Aorta (tissue), 5 donors: ENCODE measurements around the gene PDCD4. TPM values are rescaled to one million over a fixed set of nuclear protein-coding genes. Genes with fewer than 3 reads are reported as not detected.

Source experiments
- ATAC-seq: fragments of 200-7000 bp; cut with Tn5 transposase; one replicate; pipeline ENCODE4 v1.9.1; 2022; ENCODE audit warnings: moderate library complexity; ENCODE audit not compliant: low FRiP score
- DNase-seq, 2 donors: peaks; one replicate each; pipeline ENCODE4 v3.0.0-alpha.2; 2020
- H3K27ac ChIP-seq, 2 donors: one replicate each; pipeline ENCODE4 v1.5.1; 2013; ENCODE audit warnings: low read length in 2 of 2, mild to moderate bottlenecking in 2 of 2, moderate library complexity in 2 of 2, control low read depth in 1 of 2, inconsistent platforms in 1 of 2, low read depth in 1 of 2
- H3K27me3 ChIP-seq, 2 donors: one replicate each; pipeline ENCODE4 v1.6.1; 2013; ENCODE audit warnings: control low read depth in 1 of 2, low read length in 1 of 2, mild to moderate bottlenecking in 1 of 2, moderate library complexity in 1 of 2; ENCODE audit not compliant: insufficient read depth in 2 of 2, control insufficient read depth in 1 of 2
- H3K36me3 ChIP-seq, 2 donors: one replicate each; pipeline ENCODE4 v1.6.1; 2013; ENCODE audit warnings: control low read depth in 1 of 2, low read length in 1 of 2, mild to moderate bottlenecking in 1 of 2; ENCODE audit not compliant: insufficient read depth in 2 of 2, control insufficient read depth in 1 of 2
- H3K4me1 ChIP-seq, 2 donors: one replicate each; pipeline ENCODE4 v1.6.1; 2013; ENCODE audit warnings: low read length in 2 of 2, control low read depth in 1 of 2, mild to moderate bottlenecking in 1 of 2, moderate library complexity in 1 of 2; ENCODE audit not compliant: insufficient read depth in 2 of 2, control insufficient read depth in 1 of 2
- H3K4me3 ChIP-seq, 2 donors: one replicate each; pipeline ENCODE4 v1.5.1; 2013; ENCODE audit warnings: low read length in 2 of 2, control low read depth in 1 of 2, mild to moderate bottlenecking in 1 of 2
- H3K9me3 ChIP-seq: one replicate; pipeline ENCODE4 v1.6.1; 2013; ENCODE audit warnings: mild to moderate bottlenecking, low read length; ENCODE audit not compliant: control insufficient read depth
- WGBS, 2 donors: extraction: QIAGEN DNeasy Blood & Tissue Kit; methylation state at CpG; one replicate each; pipeline ENCODE4 v1.1.7; 2013; 5-methylcytosine and 5-hydroxymethylcytosine counted together
- intact Hi-C, 2 donors: fragments of 100-400 bp; cut with DNase I; formaldehyde crosslinking; loops; one replicate each; pipeline versions ENCODE4 v1.14.2 to v1.15.0; 2022
- polyA plus RNA-seq, 2 donors: library from polyadenylated mRNA; stranded (reverse); fragments of 200-250 nt; gene quantifications; one replicate each; pipeline ENCODE4 v1.2.3, GENCODE V29; 2013
- total RNA-seq, 2 donors: library from RNA; stranded (reverse); fragmentation: NEBNext Ultra II Directional; extraction: Animal tissue kit (Norgen Biotek cat#: 25700); gene quantifications; one replicate each; pipeline ENCODE4 v1.2.1, GENCODE V29; 2021
- donor health status: healthy with polysubstance abuse.
- donor health status: Bipolar disorder and iron deficiency.
- donor health status: DM: no; HTN: no; CAD: no.
- donor health status: DM: no; HTN: no; CAD: no.
- donor health status: DM: yes; HTN: yes; CAD: no.

PDCD4 gene
- total and polyA plus RNA-seq, 4 donors = 46.6 to 124 (median 78.6) TPM

DNA sequence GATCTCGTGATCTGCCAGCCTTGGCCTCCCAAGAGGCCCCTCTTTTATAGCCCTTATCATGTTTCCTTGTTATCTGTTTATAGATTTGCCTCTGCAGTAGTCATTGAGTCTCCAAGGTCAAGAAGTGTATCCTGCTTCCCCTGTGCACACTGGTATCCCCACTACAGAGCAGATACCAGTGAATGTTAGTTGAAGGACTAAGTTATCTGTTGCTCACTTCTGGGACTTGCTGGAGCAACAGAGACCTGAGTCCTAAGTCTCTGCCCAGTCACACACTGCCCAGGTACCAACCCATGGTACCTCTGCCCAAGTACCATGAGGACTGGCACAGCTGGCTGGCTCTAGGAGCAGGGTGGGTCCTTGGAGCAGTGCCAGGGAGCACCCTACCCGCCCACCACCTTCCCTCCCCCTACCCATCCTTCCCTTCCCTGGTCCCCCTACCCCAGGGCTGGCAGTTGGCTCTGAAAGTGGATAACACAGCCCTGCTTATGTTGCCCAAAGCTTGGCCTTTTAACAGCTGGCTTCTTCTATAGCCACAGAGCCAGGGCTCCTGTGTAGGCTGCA is 26.5 kb upstream of the PDCD4 start:
- ATAC-seq (no peak), DNase-seq (no peak)
- Histone ChIP-seq H3K9me3 (no peaks in the 10 kb centered on the region), H3K36me3 (peaks cover 0 to 2% of the 10 kb centered on the region in 2 donors), H3K27ac (no peak overlapping the region), H3K27me3 (no peaks in the 10 kb centered on the region), H3K4me3 (no peak overlapping the region), H3K4me1 (no peaks in the 10 kb centered on the region)
- 86 to 95% methylated on average over 1 to 2 of the region's 2 CpGs for WGBS, 2 donors
- intact Hi-C loops = no loop called here

DNA sequence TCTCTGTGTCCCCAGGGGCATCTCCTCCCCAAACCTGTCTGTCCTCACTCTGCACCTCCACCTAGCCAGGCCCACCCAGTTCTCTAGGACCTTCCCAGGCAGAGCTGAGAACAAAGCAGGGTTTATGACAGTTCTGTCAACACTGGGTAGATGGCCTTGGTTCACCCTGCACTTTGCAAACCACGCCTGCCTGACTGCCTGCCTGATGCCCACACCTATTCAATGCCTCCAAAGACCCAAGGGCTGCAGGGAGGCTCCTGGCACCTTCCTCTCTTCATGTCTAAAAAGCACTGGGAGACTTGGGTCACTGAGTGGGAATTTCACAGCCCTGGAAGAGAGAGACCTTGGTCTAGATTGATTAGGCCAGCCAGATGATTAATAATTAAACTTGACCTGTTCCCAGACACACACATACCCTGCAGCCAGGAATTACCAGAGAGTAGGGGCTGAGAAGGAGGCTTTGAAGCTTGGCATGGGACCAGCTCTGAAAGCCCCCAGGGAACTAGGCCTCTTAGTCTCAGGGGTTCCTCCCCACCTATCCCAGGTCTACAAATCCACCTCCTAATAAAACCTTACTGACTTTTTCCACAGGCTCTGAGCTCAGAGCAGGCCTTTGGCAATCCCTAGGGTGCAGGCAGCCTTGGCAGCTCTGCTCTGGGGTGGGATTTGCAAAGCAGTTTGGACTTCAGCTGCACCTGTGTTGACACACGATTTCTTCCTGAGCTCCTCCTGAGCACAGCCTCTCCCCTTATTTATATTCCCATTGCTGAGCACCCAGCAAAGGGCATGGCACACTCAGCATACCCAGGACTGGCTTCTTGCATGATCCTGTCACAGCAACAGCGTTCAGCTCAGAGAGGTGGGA is 25.7 kb upstream of the PDCD4 start:
- ATAC-seq (no peak), DNase-seq (no peak)
- no peaks in the 10 kb centered on the region for H3K4me1 ChIP-seq
- no peak overlapping the region for H3K27ac ChIP-seq
- intact Hi-C loops = no loop called here
- no peaks in the 10 kb centered on the region for H3K27me3 ChIP-seq
- WGBS, 2 donors = 63 to 72% methylated on average over 3 of the region's 3 CpGs
- H3K9me3 ChIP-seq = no peaks in the 10 kb centered on the region
- H3K36me3 ChIP-seq = peaks cover 0 to 2% of the 10 kb centered on the region in 2 donors
- H3K4me3 ChIP-seq = no peak overlapping the region

- H3K4me1 ChIP-seq = no peaks in the 10 kb centered on the region
- no peaks in the 10 kb centered on the region for H3K9me3 ChIP-seq
- H3K4me3 ChIP-seq = no peak overlapping the region
- no peak overlapping the region for H3K27ac ChIP-seq
- DNase-seq (no peak), ATAC-seq (no peak)
- peaks cover 0 to 1% of the 10 kb centered on the region in 2 donors for H3K36me3 ChIP-seq
- no peaks in the 10 kb centered on the region for H3K27me3 ChIP-seq
- intact Hi-C loops = no loop called here
- 79% methylated on average over 6 of the region's 6 CpGs for WGBS, 2 donors
Measured at GRCh38 chr10:110847374-110847773, 24.4 kb upstream of the PDCD4 start.

GRCh38 chr10:110848106-110848505 is 23.6 kb upstream of the PDCD4 start:
- no peak overlapping the region for H3K27ac ChIP-seq
- WGBS, 2 donors = 83 to 89% methylated on average over 2 of the region's 2 CpGs
- no peaks in the 10 kb centered on the region for H3K27me3 ChIP-seq
- H3K9me3 ChIP-seq = no peaks in the 10 kb centered on the region
- intact Hi-C loops = no loop called here
- DNase-seq = no peak
- no peaks in the 10 kb centered on the region for H3K36me3 ChIP-seq
- no peak for ATAC-seq
- H3K4me3 ChIP-seq = no peak overlapping the region
- no peaks in the 10 kb centered on the region for H3K4me1 ChIP-seq

GRCh38 chr10:110850099-110850498 is 21.6 kb upstream of the PDCD4 start:
- H3K36me3 ChIP-seq = no peaks in the 10 kb centered on the region
- intact Hi-C loops = no loop called here
- no peak overlapping the region for H3K4me3 ChIP-seq
- 96 to 98% methylated on average over 3 of the region's 3 CpGs for WGBS, 2 donors
- H3K9me3 ChIP-seq = no peaks in the 10 kb centered on the region
- ATAC-seq (no peak), DNase-seq (no peak)
- no peaks in the 10 kb centered on the region for H3K27me3 ChIP-seq
- H3K27ac ChIP-seq = no peak overlapping the region
- no peaks in the 10 kb centered on the region for H3K4me1 ChIP-seq

DNA sequence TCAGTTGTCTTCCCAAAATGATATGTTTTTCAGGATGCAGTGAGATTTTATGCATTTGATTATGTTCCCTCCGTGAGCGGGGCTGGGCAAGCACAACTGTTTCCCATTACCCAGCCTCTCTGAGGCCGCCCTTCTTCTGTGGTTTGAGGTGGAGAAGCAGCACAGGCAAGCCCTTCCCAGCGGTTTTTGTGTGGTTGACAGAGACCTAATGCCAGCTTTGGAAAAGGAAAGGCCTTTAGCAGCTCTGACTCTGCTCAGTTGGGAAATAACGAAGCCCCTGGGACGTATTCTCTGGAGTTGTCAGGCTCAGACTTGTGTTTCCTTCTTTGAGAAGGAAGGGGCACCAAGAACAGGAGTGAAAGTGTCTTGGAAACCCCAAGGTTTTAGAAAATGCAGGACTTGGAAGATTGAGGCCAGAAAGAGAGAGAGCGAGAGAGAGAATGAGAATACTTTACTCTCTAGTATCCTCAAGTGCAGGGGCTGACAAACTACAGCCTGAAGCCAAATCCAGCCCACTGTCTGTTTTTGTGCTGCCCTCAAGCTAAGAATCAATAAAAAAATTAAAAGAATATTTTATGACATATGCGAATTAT is 20.6 kb upstream of the PDCD4 start:
- 79 to 82% methylated on average over 8 of the region's 8 CpGs for WGBS, 2 donors
- no peak overlapping the region for H3K4me3 ChIP-seq
- H3K27me3 ChIP-seq = no peaks in the 10 kb centered on the region
- no peaks in the 10 kb centered on the region for H3K4me1 ChIP-seq
- H3K27ac ChIP-seq = no peak overlapping the region
- no peaks in the 10 kb centered on the region for H3K36me3 ChIP-seq
- intact Hi-C loops = no loop called here
- no peaks in the 10 kb centered on the region for H3K9me3 ChIP-seq
- DNase-seq (no peak), ATAC-seq (no peak)

GRCh38 chr10:110852255-110852896 is 19.4 kb upstream of the PDCD4 start:
- no peak for DNase-seq

DNA sequence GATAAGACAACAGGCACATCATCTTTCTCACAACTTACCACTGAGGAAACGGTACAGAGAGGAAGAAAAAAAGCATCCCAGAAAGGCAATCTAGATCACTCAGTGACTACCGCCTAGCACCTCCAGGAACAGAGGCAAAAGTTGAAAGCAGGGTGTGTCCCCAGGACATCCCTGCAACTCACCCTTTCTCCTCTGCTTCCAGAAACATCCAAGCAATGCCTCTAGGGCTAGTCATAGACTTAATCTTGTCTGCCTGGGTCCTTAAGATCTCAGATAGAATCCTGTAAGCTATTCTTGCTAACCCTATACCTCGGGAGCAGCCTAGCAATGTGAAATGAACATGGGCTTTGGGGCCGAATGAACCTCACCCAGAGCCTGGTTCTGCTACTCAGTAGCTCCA is 18.8 kb upstream of the PDCD4 start:
- Histone ChIP-seq H3K4me3 (no peak overlapping the region), H3K27ac (no peak overlapping the region), H3K36me3 (no peaks in the 10 kb centered on the region), H3K4me1 (no peaks in the 10 kb centered on the region), H3K27me3 (no peaks in the 10 kb centered on the region), H3K9me3 (no peaks in the 10 kb centered on the region)
- no peak for ATAC-seq
- DNase-seq = no peak
- intact Hi-C loops = no loop called here
- 89 to 93% methylated on average over 4 of the region's 4 CpGs for WGBS, 2 donors

More at GRCh38 chr10:110852255-110852896, 19.4 kb upstream of the PDCD4 start:
- no peaks in the 10 kb centered on the region for H3K36me3 ChIP-seq
- H3K27me3 ChIP-seq = no peaks in the 10 kb centered on the region
- H3K9me3 ChIP-seq = no peaks in the 10 kb centered on the region
- no peaks in the 10 kb centered on the region for H3K4me1 ChIP-seq
- intact Hi-C loops = no loop called here
- 80 to 81% methylated on average over 7 of the region's 7 CpGs for WGBS, 2 donors
- no peak for ATAC-seq
- no peak overlapping the region for H3K4me3 ChIP-seq
- no peak overlapping the region for H3K27ac ChIP-seq
